ENCODE results near the gene CUL2.

GRCh38 chr10:35000936-35001335 lies 89.2 kb downstream of the CUL2 start:
- TF ChIP-seq YY1 (IDR thresholded peaks at IDR 0.05; ENCODE audit: insufficient read depth, insufficient read length) = no peak
- TF ChIP-seq ZNF274 (IDR thresholded peaks at IDR 0.05; ENCODE audit: low read depth, low read length) = no peak
- no peak for TF ChIP-seq SUZ12 (IDR thresholded peaks at IDR 0.05; ENCODE audit: extremely low read depth, insufficient read depth, insufficient read length)
